ENCODE data around the gene ACP7.
"Not testable (repeated sequence)": the region's sequence is repeated elsewhere in the genome, so short reads cannot be mapped to it uniquely, and the experiment has no call there.

The ACP7 gene

GRCh38 chr19:39133431-39134270 lies 49.5 kb downstream of the ACP7 start:
- no peak for DNase-seq

DNA sequence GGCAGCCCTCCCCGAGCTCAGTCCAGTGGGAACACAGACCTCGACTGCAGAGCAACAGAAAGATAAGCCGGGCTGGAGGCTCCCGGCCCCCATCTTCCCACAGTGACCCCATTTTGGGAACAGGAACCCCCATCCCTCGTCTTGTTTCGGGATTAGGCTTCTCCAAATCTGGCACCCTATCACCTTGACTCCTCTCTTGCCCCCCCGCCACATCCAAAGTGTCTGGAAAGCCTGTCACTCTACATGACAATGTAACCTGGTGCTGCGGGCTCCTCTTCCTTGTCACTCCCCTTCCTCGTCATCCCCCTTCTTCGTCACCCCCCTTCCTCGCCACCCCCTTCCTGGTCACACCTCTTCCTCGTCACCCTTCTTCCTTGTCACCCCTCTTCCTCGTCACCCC lies 51.5 kb downstream of the ACP7 start:
- DNase-seq: no peak

- no peak for DNase-seq
These were observed 52.2 kb downstream of the ACP7 start for GRCh38 chr19:39136225-39136940.

GRCh38 chr19:39137131-39137530 lies 53.0 kb downstream of the ACP7 start:
- no peak for DNase-seq

- no peak for DNase-seq
These were observed 54.3 kb downstream of the ACP7 start for GRCh38 chr19:39138221-39139211.

GRCh38 chr19:39139305-39139874 lies 55.2 kb downstream of the ACP7 start:
- DNase-seq: no peak

- no peak for DNase-seq
These were observed 55.8 kb downstream of the ACP7 start for GRCh38 chr19:39139971-39140453.

DNA sequence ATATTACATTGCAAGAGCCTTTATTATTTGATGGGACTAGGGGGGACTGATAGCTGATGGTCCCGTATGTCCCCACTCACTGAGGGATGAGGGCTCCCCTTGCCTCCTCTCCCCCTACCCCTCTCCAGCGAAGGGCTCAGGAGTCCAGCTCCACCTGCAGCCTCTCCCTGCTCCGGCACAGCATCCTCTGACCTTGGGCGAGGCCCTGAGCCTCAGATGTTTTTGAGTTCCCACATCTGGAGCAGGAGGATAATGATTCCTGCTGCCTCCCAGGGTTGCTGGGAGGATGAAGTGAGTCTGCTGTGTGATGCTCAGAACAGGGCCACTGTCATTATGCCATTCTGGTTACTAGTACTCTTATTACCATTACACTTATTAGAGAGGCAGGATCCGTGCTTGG lies 56.4 kb downstream of the ACP7 start:
- no peak for DNase-seq

DNA sequence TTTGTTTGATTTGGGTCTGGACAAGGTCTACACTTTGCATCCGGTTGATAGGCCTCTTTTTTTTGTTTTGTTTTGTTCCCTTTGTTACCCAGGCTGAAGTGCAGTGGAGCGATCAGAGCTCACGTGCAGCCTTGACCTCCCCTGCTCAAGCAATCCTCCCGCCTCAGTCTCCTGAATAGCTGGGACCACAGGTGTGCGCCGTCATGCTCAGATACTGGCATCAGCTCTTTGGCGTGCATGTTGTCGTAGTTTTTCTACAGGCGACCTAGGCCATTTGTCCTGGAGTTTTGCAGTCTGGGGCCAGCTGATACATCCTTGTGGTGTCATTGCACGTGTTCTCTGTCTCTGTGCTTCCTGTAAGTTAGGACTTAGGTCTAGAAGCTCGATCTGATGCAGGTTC lies 57.8 kb downstream of the ACP7 start:
- no peak for DNase-seq

- DNase-seq: no peak
These were observed 58.5 kb downstream of the ACP7 start for GRCh38 chr19:39142630-39143029.

GRCh38 chr19:39143757-39144289 lies 59.7 kb downstream of the ACP7 start:
- DNase-seq: not testable (repeated sequence)

DNA sequence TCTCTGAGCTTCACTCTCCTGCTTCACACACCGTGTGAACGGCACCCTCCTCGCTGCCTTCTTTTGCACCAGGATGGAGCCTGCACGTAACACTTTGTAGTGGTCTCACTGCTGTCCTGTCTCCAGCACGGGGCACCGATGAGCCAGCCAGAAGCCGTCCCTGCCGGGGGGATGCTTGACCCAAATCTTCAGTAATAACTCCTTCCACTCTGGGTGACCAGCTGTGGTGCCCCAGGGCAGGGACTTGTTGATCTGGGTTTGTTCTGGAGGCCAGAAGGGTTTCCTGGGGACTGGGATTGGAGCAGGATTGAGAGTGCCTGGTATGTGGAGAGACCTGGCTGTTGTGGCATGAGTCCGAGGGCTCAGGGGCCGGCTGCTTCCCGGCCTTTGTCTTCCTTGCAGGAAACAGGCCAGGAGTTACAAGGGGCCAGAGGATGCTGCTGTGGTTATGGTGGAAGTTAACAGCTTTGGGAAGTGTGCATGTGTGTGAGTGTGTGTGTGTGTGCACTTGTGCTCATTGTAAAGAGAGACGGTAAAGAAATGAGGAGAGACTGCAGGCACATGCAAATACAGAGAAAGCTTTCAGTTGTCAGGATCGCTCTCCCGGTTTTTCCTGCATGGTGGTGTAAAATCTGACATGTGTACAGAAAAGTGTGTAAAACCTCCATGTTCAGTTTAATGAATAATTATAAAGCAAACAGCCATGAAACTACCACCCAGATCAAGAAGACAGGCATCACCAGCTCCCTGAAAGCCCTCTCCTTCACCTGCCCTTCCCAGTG lies 60.3 kb downstream of the ACP7 start:
- DNase-seq: no peak

- no peak for DNase-seq
These were observed 61.2 kb downstream of the ACP7 start for GRCh38 chr19:39145180-39145953.

DNA sequence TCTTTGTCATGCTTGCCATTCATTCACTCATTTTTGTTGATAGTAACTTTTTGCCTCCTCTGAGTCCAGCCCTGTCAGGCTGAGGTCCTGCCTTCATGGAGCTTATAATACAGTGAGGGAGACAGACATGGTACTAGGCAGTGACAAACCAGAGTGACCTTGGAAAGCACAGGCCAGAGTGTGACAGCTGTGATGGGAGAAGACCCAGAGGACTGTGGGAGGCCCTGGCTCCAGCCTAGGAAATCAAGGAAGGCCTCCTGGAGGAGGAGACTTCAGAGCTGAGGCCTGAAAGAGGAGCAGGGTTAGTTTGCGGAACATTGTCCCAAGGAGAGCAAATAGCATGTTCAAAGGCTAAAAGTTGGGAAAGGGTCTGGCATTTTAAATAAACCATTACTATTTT lies 61.9 kb downstream of the ACP7 start:
- no peak for DNase-seq

GRCh38 chr19:39146686-39147450 lies 62.7 kb downstream of the ACP7 start:
- DNase-seq: no peak

DNA sequence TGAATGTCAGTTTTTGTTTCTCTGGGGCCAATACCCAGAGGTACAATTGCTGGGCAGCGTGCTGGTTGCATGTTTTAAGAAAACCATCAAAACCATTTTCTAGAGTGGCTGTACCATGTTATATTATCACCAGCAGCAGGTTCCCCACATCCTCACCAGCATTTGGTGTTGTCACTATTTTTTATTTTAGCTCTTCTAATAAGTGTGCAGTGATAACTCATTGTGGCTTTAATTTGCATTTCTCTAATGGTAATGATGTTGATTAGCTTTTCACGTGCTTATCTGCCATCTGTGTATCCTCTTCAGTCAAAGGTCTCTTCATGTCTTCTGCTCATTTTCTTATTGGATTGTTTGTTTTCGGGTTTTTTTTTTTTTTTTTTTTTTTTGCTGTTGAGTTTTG lies 63.3 kb downstream of the ACP7 start:
- no peak for DNase-seq

- DNase-seq: no peak
These were observed 64.9 kb downstream of the ACP7 start for GRCh38 chr19:39148939-39149529.

GRCh38 chr19:39150235-39150634 lies 66.1 kb downstream of the ACP7 start:
- DNase-seq: no peak

GRCh38 chr19:39150807-39151600 lies 66.8 kb downstream of the ACP7 start:
- DNase-seq: no peak

All from NCI-H2029 treated with DMSO at 0.1 percent for 48 hours (cell line).